HepG2 (cell line): ENCODE results near the gene MFSD12. TPM values are rescaled to one million over a fixed set of nuclear protein-coding genes. Genes with fewer than 3 reads are reported as not detected.

Experiments used
- ARID4A ChIP-seq: sonication (generic); formaldehyde crosslinking; IDR thresholded peaks from 2 replicates; pipeline ENCODE4 v1.5.0; 2020; ENCODE audit warnings: mild to moderate bottlenecking, missing genetic modification reagents, borderline replicate concordance
- ATRX ChIP-seq: sonication (generic); formaldehyde crosslinking; IDR thresholded peaks from 2 replicates; pipeline ENCODE4 v1.4.0; 2020; ENCODE audit warnings: missing genetic modification reagents, borderline replicate concordance
- ETV5 ChIP-seq: IDR thresholded peaks from 2 replicates; pipeline ENCODE4 v1.6.1; 2018; ENCODE audit warnings: missing biosample characterization, missing genetic modification reagents, inconsistent platforms, borderline replicate concordance
- GATAD1 ChIP-seq: IDR thresholded peaks from 2 replicates; pipeline ENCODE4 v1.6.1; 2016; ENCODE audit warnings: missing genetic modification reagents, missing compliant biosample characterization
- JUND ChIP-seq: sonication (generic); formaldehyde crosslinking; IDR thresholded peaks from 2 replicates; pipeline ENCODE4 v1.8.0; 2022; ENCODE audit warnings: mild to moderate bottlenecking, missing genetic modification reagents
- MAZ ChIP-seq, 2 experiments: sonication (generic) in 1 of 2; formaldehyde crosslinking in 1 of 2; IDR thresholded peaks; 2 replicates each; pipeline versions ENCODE4 v1.5.0 to v1.6.1; 2012 to 2020; ENCODE audit warnings: low read depth in 2 of 2, mild to moderate bottlenecking in 2 of 2, borderline replicate concordance in 1 of 2, improper control_type of control experiment in 1 of 2, low read length in 1 of 2, missing genetic modification reagents in 1 of 2, moderate library complexity in 1 of 2
- MLXIP ChIP-seq: sonication (generic); formaldehyde crosslinking; IDR thresholded peaks from 2 replicates; pipeline ENCODE4 v1.9.0; 2021; ENCODE audit warnings: missing genetic modification reagents, borderline replicate concordance
- MXI1 ChIP-seq: IDR thresholded peaks from 3 replicates; pipeline ENCODE4 v1.6.1; 2012; ENCODE audit warnings: low read depth, low read length, inconsistent platforms, borderline replicate concordance
- SP1 ChIP-seq, 2 experiments: fragments of 450-650 bp in 1 of 2; sonication (generic) in 1 of 2; formaldehyde crosslinking in 1 of 2; IDR thresholded peaks; 2 replicates each; pipeline versions ENCODE4 v1.4.0 to v1.6.1; 2016 to 2020; ENCODE audit warnings: missing genetic modification reagents in 1 of 2
- THYN1 ChIP-seq: sonication (generic); formaldehyde crosslinking; IDR thresholded peaks from 2 replicates; pipeline ENCODE4 v1.8.1; 2023; ENCODE audit warnings: low read depth, mild to moderate bottlenecking, moderate library complexity, missing genetic modification reagents, borderline replicate concordance
- YEATS2 ChIP-seq: sonication (generic); formaldehyde crosslinking; IDR thresholded peaks from 2 replicates; pipeline ENCODE4 v1.4.0; 2020; ENCODE audit warnings: missing genetic modification reagents, borderline replicate concordance
- ZNF564 ChIP-seq: sonication (generic); formaldehyde crosslinking; IDR thresholded peaks from 2 replicates; pipeline ENCODE4 v1.8.1; 2023; ENCODE audit warnings: mild to moderate bottlenecking, missing genetic modification reagents
- ZNF572 ChIP-seq: sonication (generic); formaldehyde crosslinking; IDR thresholded peaks from 2 replicates; pipeline ENCODE4 v1.5.1; 2020; ENCODE audit warnings: mild to moderate bottlenecking, missing genetic modification reagents
- ZNF614 ChIP-seq: IDR thresholded peaks from 2 replicates; pipeline ENCODE4 v1.6.1; 2018; ENCODE audit warnings: missing biosample characterization, missing genetic modification reagents, inconsistent platforms, borderline replicate concordance
- polyA plus RNA-seq, 8 experiments: library from polyadenylated mRNA; depleted of rRNA in 3 of 8; stranded (reverse) in 7 of 8; unstranded in 1 of 8; fragments of >200 nt; fragmentation: Illumina TruSeq in 4 of 8; extraction: Trizol in 4 of 8; gene quantifications; 2 replicates each; pipeline versions ENCODE4 v1.2.1 to v1.2.3, GENCODE V29; 2011 to 2016; ENCODE audit warnings: low read depth in 4 of 8, missing spikeins in 1 of 8, mixed read lengths in 1 of 8; ENCODE audit not compliant: insufficient read depth in 1 of 8
- total RNA-seq, 5 experiments: library from RNA; depleted of rRNA; stranded (reverse); fragments of >200 nt; fragmentation: Illumina TruSeq; extraction: Trizol; gene quantifications; 2 replicates each; pipeline ENCODE4 v1.2.3, GENCODE V29; 2016; ENCODE audit warnings: low read depth in 1 of 5
- TF ChIP-seq, protein P1 (sequence below): IDR thresholded peaks from 2 replicates; pipeline ENCODE4 v1.6.1; 2016; ENCODE audit warnings: low read depth, borderline replicate concordance

The MFSD12 gene
- total and polyA plus RNA-seq, 2 of the 13 experiments (the other 11 are each of a cell fraction or from before 2014, with no cell fraction given): 27.2 to 29.1 TPM

DNA sequence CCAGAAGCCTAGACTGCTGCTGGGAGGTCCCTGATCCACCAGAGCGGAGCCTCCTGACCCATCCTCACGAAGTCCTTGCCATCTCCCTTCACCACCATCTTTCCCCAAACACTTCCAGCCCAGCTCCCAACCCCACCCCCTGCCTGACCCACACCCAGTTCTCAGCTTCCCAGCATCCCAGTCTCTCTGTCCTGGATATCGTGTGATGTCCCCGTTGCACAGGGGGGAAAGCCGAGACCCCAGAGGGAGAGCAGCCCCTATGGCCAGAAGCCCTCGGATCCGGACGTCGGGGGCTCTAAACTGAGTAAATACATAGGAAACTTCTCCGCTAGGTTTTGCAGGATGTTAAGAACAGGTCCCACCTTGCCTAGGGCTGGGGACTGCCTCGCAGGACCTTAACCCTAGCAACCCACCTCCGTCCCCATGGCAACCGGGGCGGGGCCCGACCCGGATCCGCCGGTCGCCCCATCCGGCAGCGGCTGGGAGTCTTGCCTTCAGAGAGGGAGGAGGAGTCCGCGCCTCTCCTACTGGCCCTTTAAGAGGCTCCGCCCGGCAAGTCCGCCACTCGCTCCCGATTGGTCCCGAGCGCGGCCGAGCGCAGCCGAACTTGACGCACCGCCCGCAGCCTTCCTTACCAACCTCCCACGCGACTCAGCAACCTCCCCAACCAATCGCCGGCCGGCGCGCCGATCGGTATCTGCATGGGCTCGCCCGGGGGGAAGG lies 14.9 kb upstream of the MFSD12 start (continued):
- TF ChIP-seq ETV5 (CRISPR knock-in tag): peak; percentile 52; the same call in 1 of the 2 replicates
- TF ChIP-seq ZNF572 (CRISPR knock-in tag): 0 out of 2 replicates have a peak, but pooled peaks have one; percentile 23
- no peak for TF ChIP-seq ZNF564 (CRISPR knock-in tag)
- peak; percentile 51; the same call in 1 of the 2 replicates for TF ChIP-seq GATAD1 (CRISPR knock-in tag)
- TF ChIP-seq ATRX (CRISPR knock-in tag): no peak
- TF ChIP-seq MXI1: peak; percentile 92; the same call in 1 of the 3 replicates
- TF ChIP-seq MAZ (IDR thresholded peaks at IDR 0.05; ENCODE audit: borderline replicate concordance, low read depth, low read length): peak; percentile 63
- TF ChIP-seq MAZ (CRISPR knock-in tag; IDR thresholded peaks at IDR 0.05; ENCODE audit: low read depth): peak; percentile 33; the same call in 1 of the 2 replicates
- no peak for TF ChIP-seq JUND (CRISPR knock-in tag)
- no peak for TF ChIP-seq MLXIP (CRISPR knock-in tag)
- TF ChIP-seq YEATS2 (CRISPR knock-in tag): peak; percentile 84; the same call in 1 of the 2 replicates
- TF ChIP-seq SP1 (IDR thresholded peaks at IDR 0.05): no peak
- peak; percentile 81 for TF ChIP-seq SP1 (CRISPR knock-in tag; IDR thresholded peaks at IDR 0.05)
- TF ChIP-seq ZNF614 (CRISPR knock-in tag): no peak
- TF ChIP-seq, protein P1, sequence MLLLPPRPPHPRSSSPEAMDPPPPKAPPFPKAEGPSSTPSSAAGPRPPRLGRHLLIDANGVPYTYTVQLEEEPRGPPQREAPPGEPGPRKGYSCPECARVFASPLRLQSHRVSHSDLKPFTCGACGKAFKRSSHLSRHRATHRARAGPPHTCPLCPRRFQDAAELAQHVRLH (CRISPR knock-in tag): no peak
- peak; percentile 56; the same call in 1 of the 2 replicates for TF ChIP-seq ARID4A (CRISPR knock-in tag)
- TF ChIP-seq THYN1 (CRISPR knock-in tag): no peak
- TF ChIP-seq, all 625 proteins: peak for 58
